Measurements from ENCODE around the gene BTBD18. TPM values are rescaled to one million over a fixed set of nuclear protein-coding genes. Genes with fewer than 3 reads are reported as not detected.
"Not testable (repeated sequence)": the region's sequence is repeated elsewhere in the genome, so short reads cannot be mapped to it uniquely, and the experiment has no call there.

Gene BTBD18
- total and polyA plus RNA-seq, 2 donors (not counting 1 experiment from before 2014, with no cell fraction given), result not detected

GRCh38 chr11:57709802-57710367, 41.7 kb downstream of the BTBD18 start:
- Histone ChIP-seq H3K79me2 (ENCODE audit: control insufficient read depth, insufficient read depth, low read length) (peaks cover 52% of the 10 kb centered on the region), H3K27me3 (ENCODE audit: control insufficient read depth, insufficient read depth, low read length) (no peaks in the 10 kb centered on the region), H3K9ac (ENCODE audit: insufficient read depth, low read length) (no peak overlapping the region), H3K4me3 (replicated peaks in 1 of 4; ENCODE audit: control extremely low read depth in 1 of 4, insufficient read depth in 1 of 4, low read depth in 3 of 4, low read length in 4 of 4) (no peak overlapping the region), H2AFZ (ENCODE audit: low read length) (no peak overlapping the region), H3K27ac (ENCODE audit: insufficient read depth, low read length) (no peak overlapping the region), H4K20me1 (ENCODE audit: control insufficient read depth, extremely low read depth, insufficient read depth, low read length) (no peaks in the 10 kb centered on the region), H3K4me1 (ENCODE audit: control insufficient read depth, extremely low read depth, insufficient read depth, low read length) (peaks cover 6% of the 10 kb centered on the region), H3K4me2 (ENCODE audit: extremely low read depth, insufficient read depth, low read length) (no peak overlapping the region), H3K9me3 (ENCODE audit: control insufficient read depth, insufficient read depth, low read depth, low read length) (no peaks in the 10 kb centered on the region), H3K36me3 (ENCODE audit: control insufficient read depth, insufficient read depth, low read length) (peaks cover 1% of the 10 kb centered on the region)
- DNase-seq (ENCODE audit: low read depth in 2 of 2), result no peak
- no peak for TF ChIP-seq EZH2 (IDR thresholded peaks at IDR 0.05; ENCODE audit: low read length, missing control alignments)
- TF ChIP-seq CTCF (conservative IDR thresholded peaks at IDR 0.05 in 1 of 2, IDR thresholded peaks at IDR 0.05 in 1 of 2; ENCODE audit: low read depth in 1 of 2, low read length in 2 of 2), result no peak

DNA sequence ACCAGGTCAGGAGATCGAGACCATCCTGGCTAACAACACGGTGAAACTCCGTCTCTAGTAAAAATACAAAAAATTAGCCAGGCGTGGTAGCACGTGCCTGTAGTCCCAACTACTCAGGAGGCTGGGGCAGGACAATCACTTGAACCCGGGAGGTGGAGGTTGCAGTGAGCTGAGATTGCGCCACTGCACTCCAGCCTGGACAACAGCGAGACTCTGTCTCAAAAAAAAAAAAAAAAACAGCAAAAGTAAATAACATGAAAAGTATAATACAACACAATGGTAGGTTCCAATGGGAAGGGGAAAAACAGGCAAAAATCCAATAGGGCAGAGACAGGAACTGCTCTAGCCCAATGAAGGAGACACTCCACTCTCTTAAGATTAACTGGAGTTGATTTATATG, 46.2 kb downstream of the BTBD18 start:
- H3K9ac ChIP-seq (ENCODE audit: insufficient read depth, low read length); H3K36me3 ChIP-seq (ENCODE audit: control insufficient read depth, insufficient read depth, low read length); H2AFZ ChIP-seq (ENCODE audit: low read length); H3K4me2 ChIP-seq (ENCODE audit: extremely low read depth, insufficient read depth, low read length); H3K4me3 ChIP-seq (replicated peaks in 1 of 4; ENCODE audit: control extremely low read depth in 1 of 4, insufficient read depth in 1 of 4, low read depth in 3 of 4, low read length in 4 of 4); H3K9me3 ChIP-seq (ENCODE audit: control insufficient read depth, insufficient read depth, low read depth, low read length); H4K20me1 ChIP-seq (ENCODE audit: control insufficient read depth, extremely low read depth, insufficient read depth, low read length); H3K27ac ChIP-seq (ENCODE audit: insufficient read depth, low read length); H3K4me1 ChIP-seq (ENCODE audit: control insufficient read depth, extremely low read depth, insufficient read depth, low read length); DNase-seq (ENCODE audit: low read depth in 2 of 2); H3K27me3 ChIP-seq (ENCODE audit: control insufficient read depth, insufficient read depth, low read length): not testable (repeated sequence)
- H3K79me2 ChIP-seq (ENCODE audit: control insufficient read depth, insufficient read depth, low read length), result peaks cover 13% of the 10 kb centered on the region

- Histone ChIP-seq H3K36me3 (ENCODE audit: control insufficient read depth, insufficient read depth, low read length) (peaks cover 9% of the 10 kb centered on the region), H3K27me3 (ENCODE audit: control insufficient read depth, insufficient read depth, low read length) (no peaks in the 10 kb centered on the region), H3K27ac (ENCODE audit: insufficient read depth, low read length) (no peak overlapping the region), H3K4me3 (replicated peaks in 1 of 4; ENCODE audit: control extremely low read depth in 1 of 4, insufficient read depth in 1 of 4, low read depth in 3 of 4, low read length in 4 of 4) (no peak overlapping the region), H3K4me2 (ENCODE audit: extremely low read depth, insufficient read depth, low read length) (no peak overlapping the region), H3K9ac (ENCODE audit: insufficient read depth, low read length) (no peak overlapping the region), H2AFZ (ENCODE audit: low read length) (no peak overlapping the region), H3K79me2 (ENCODE audit: control insufficient read depth, insufficient read depth, low read length) (peaks cover 9% of the 10 kb centered on the region), H4K20me1 (ENCODE audit: control insufficient read depth, extremely low read depth, insufficient read depth, low read length) (no peaks in the 10 kb centered on the region), H3K9me3 (ENCODE audit: control insufficient read depth, insufficient read depth, low read depth, low read length) (no peaks in the 10 kb centered on the region), H3K4me1 (ENCODE audit: control insufficient read depth, extremely low read depth, insufficient read depth, low read length) (no peaks in the 10 kb centered on the region)
- DNase-seq (ENCODE audit: low read depth in 2 of 2), result no peak
- TF ChIP-seq EZH2 (IDR thresholded peaks at IDR 0.05; ENCODE audit: low read length, missing control alignments), result no peak
- no peak for TF ChIP-seq CTCF (conservative IDR thresholded peaks at IDR 0.05 in 1 of 2, IDR thresholded peaks at IDR 0.05 in 1 of 2; ENCODE audit: low read depth in 1 of 2, low read length in 2 of 2)
Measured at GRCh38 chr11:57704932-57705331, 46.7 kb downstream of the BTBD18 start.

All from fibroblast of lung (primary cell).